Thyroid gland (tissue), 4 donors: ENCODE measurements around the gene RIC8B.

ENCODE experiments used
- POLR2A ChIP-seq, 2 donors: fragments of 450-650 bp; IDR thresholded peaks; one replicate each; pipeline ENCODE4 v1.6.1; 2017; ENCODE audit warnings: antibody characterized with exemption in 2 of 2, mild to moderate bottlenecking in 2 of 2, moderate library complexity in 1 of 2
- TF ChIP-seq, protein P1 (sequence below), 6 experiments: fragments of 200-600 bp in 3 of 6; fragments of 450-650 bp in 3 of 6; sonication (generic) in 3 of 6; IDR thresholded peaks; one replicate each; pipeline ENCODE4 v1.5.1; 2016 to 2019; ENCODE audit warnings: antibody characterized with exemption in 6 of 6, mild to moderate bottlenecking in 2 of 6, inconsistent platforms in 1 of 6, moderate library complexity in 1 of 6

DNA sequence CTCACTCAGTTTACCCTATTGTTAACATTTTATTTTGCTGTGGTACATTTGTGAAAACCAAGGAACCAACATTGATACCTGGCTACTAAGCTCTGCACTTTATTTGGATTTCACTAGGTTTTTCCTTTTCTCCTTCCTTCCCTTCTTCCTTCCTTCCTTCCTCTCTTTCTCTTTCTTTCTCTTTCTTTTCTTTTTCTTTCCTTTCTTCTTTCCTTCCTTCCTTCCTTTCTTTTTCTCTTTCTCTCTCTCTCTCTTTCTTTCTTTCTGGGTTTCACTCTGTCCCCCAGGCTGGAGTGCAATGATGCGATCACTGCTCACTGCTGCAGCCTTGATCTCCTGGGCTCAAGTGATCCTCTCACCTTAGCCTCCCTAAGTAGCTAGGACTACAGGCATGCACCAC is 152.2 kb downstream of the RIC8B start:
- TF ChIP-seq, protein P1, sequence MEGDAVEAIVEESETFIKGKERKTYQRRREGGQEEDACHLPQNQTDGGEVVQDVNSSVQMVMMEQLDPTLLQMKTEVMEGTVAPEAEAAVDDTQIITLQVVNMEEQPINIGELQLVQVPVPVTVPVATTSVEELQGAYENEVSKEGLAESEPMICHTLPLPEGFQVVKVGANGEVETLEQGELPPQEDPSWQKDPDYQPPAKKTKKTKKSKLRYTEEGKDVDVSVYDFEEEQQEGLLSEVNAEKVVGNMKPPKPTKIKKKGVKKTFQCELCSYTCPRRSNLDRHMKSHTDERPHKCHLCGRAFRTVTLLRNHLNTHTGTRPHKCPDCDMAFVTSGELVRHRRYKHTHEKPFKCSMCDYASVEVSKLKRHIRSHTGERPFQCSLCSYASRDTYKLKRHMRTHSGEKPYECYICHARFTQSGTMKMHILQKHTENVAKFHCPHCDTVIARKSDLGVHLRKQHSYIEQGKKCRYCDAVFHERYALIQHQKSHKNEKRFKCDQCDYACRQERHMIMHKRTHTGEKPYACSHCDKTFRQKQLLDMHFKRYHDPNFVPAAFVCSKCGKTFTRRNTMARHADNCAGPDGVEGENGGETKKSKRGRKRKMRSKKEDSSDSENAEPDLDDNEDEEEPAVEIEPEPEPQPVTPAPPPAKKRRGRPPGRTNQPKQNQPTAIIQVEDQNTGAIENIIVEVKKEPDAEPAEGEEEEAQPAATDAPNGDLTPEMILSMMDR (IDR thresholded peaks at IDR 0.05): no peak
- no peak for TF ChIP-seq POLR2A (IDR thresholded peaks at IDR 0.05)
